Endothelial cell of hepatic sinusoid (primary cell): ENCODE results near the gene SEMA3D.

Experiments
- in situ Hi-C: cut with HindIII; loops from 2 replicates; pipeline ENCODE4 v1.10.0; 2017; ENCODE audit warnings: low sequenced_read_pairs

The SEMA3D gene

GRCh38 chr7:85039196-85039923, 147.5 kb downstream of the SEMA3D start:
- in situ Hi-C loops: loop anchor here (25.0 kb wide), 1 partner anchor 423 kb away; no protein-coding TSS in a partner anchor

- in situ Hi-C loops: loop anchor here (25.0 kb wide), 1 partner anchor 424 kb away; no protein-coding TSS in a partner anchor
These were observed 148.4 kb downstream of the SEMA3D start for GRCh38 chr7:85038466-85038865.

- in situ Hi-C loops: loop anchor here (25.0 kb wide), 1 partner anchor 429 kb away; no protein-coding TSS in a partner anchor
These were observed 153.6 kb downstream of the SEMA3D start for GRCh38 chr7:85033263-85033662.

GRCh38 chr7:85031475-85031874, 155.4 kb downstream of the SEMA3D start:
- in situ Hi-C loops: loop anchor here (25.0 kb wide), 1 partner anchor 431 kb away; no protein-coding TSS in a partner anchor

- in situ Hi-C loops: loop anchor here (25.0 kb wide), 1 partner anchor 431 kb away; no protein-coding TSS in a partner anchor
These were observed 156.0 kb downstream of the SEMA3D start for GRCh38 chr7:85030893-85031292.

GRCh38 chr7:85025312-85025756, 161.5 kb downstream of the SEMA3D start:
- in situ Hi-C loops: loop anchor here (25.0 kb wide), 1 partner anchor 437 kb away; no protein-coding TSS in a partner anchor

- in situ Hi-C loops: loop anchor here (25.0 kb wide), 1 partner anchor 1087 kb away; no protein-coding TSS in a partner anchor
These were observed 162.9 kb downstream of the SEMA3D start for GRCh38 chr7:85023916-85024315.

- in situ Hi-C loops: loop anchor here (25.0 kb wide), 1 partner anchor 1086 kb away; no protein-coding TSS in a partner anchor
These were observed 163.7 kb downstream of the SEMA3D start for GRCh38 chr7:85023066-85023712.

- in situ Hi-C loops: loop anchor here (25.0 kb wide), 1 partner anchor 1085 kb away; no protein-coding TSS in a partner anchor
These were observed 164.7 kb downstream of the SEMA3D start for GRCh38 chr7:85022064-85022697.

GRCh38 chr7:85021101-85021704, 165.7 kb downstream of the SEMA3D start:
- in situ Hi-C loops: loop anchor here (25.0 kb wide), 1 partner anchor 1084 kb away; no protein-coding TSS in a partner anchor

- in situ Hi-C loops: loop anchor here (25.0 kb wide), 1 partner anchor 1082 kb away; no protein-coding TSS in a partner anchor
These were observed 167.1 kb downstream of the SEMA3D start for GRCh38 chr7:85019778-85020177.

GRCh38 chr7:85019176-85019575, 167.7 kb downstream of the SEMA3D start:
- in situ Hi-C loops: loop anchor here (25.0 kb wide), 1 partner anchor 1082 kb away; no protein-coding TSS in a partner anchor

GRCh38 chr7:85018498-85018897, 168.4 kb downstream of the SEMA3D start:
- in situ Hi-C loops: loop anchor here (25.0 kb wide), 1 partner anchor 1081 kb away; no protein-coding TSS in a partner anchor

- in situ Hi-C loops: loop anchor here (25.0 kb wide), 1 partner anchor 1079 kb away; no protein-coding TSS in a partner anchor
These were observed 170.6 kb downstream of the SEMA3D start for GRCh38 chr7:85016286-85016685.

- in situ Hi-C loops: loop anchor here (25.0 kb wide), 1 partner anchor 1078 kb away; no protein-coding TSS in a partner anchor
These were observed 171.8 kb downstream of the SEMA3D start for GRCh38 chr7:85014936-85015660.

- in situ Hi-C loops: loop anchor here (25.0 kb wide), 1 partner anchor 1074 kb away; no protein-coding TSS in a partner anchor
These were observed 175.7 kb downstream of the SEMA3D start for GRCh38 chr7:85011127-85011526.

- in situ Hi-C loops: loop anchor here (25.0 kb wide), 1 partner anchor 1073 kb away; no protein-coding TSS in a partner anchor
These were observed 176.6 kb downstream of the SEMA3D start for GRCh38 chr7:85010306-85010705.

- in situ Hi-C loops: loop anchor here (25.0 kb wide), 1 partner anchor 1069 kb away; no protein-coding TSS in a partner anchor
These were observed 180.1 kb downstream of the SEMA3D start for GRCh38 chr7:85006754-85007153.

GRCh38 chr7:85004402-85004801, 182.5 kb downstream of the SEMA3D start:
- in situ Hi-C loops: loop anchor here (25.0 kb wide), 1 partner anchor 1067 kb away; no protein-coding TSS in a partner anchor
